ENCODE results near the gene BTRC.
A peak's percentile ranks its signal among the peaks of the same experiment; 100 is the strongest.

DNA sequence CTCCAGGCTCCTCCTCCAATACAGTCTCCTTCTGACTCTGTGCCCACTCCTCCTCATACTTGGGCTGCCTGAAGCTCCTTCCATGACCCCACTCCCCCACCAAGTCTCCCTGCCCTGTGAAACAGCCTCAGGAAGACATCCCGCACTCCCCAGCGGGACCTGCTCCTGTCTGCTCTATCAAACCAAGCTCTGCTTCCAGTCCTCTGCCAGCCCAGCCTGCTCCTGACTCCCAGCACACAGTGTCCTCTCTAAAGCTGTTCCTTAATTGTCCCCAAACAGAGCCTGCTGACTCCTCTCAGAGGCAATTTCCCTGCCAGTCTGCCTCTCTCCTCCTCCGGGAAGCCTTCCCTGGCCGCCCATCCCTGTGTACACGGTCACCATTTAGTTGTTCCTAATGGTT, 224.2 kb downstream of the BTRC start:
- TF ChIP-seq EZH2 (IDR thresholded peaks at IDR 0.05): no peak
- no peak for TF ChIP-seq SIN3A (IDR thresholded peaks at IDR 0.05; ENCODE audit: low read depth)
- TF ChIP-seq, protein P1, sequence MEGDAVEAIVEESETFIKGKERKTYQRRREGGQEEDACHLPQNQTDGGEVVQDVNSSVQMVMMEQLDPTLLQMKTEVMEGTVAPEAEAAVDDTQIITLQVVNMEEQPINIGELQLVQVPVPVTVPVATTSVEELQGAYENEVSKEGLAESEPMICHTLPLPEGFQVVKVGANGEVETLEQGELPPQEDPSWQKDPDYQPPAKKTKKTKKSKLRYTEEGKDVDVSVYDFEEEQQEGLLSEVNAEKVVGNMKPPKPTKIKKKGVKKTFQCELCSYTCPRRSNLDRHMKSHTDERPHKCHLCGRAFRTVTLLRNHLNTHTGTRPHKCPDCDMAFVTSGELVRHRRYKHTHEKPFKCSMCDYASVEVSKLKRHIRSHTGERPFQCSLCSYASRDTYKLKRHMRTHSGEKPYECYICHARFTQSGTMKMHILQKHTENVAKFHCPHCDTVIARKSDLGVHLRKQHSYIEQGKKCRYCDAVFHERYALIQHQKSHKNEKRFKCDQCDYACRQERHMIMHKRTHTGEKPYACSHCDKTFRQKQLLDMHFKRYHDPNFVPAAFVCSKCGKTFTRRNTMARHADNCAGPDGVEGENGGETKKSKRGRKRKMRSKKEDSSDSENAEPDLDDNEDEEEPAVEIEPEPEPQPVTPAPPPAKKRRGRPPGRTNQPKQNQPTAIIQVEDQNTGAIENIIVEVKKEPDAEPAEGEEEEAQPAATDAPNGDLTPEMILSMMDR (IDR thresholded peaks at IDR 0.05 in 2 of 3, conservative IDR thresholded peaks at IDR 0.05 in 1 of 3; ENCODE audit: borderline replicate concordance in 1 of 3, insufficient read depth in 1 of 3, low read depth in 2 of 3, low read length in 2 of 3): no peak
- TF ChIP-seq POLR2AphosphoS5 (IDR thresholded peaks at IDR 0.05; ENCODE audit: low read depth, low read length): peak; percentile 11; the same call in 1 of the 2 replicates
- TF ChIP-seq FOSL1 (IDR thresholded peaks at IDR 0.05; ENCODE audit: low read depth): no peak
- TF ChIP-seq, protein P2, sequence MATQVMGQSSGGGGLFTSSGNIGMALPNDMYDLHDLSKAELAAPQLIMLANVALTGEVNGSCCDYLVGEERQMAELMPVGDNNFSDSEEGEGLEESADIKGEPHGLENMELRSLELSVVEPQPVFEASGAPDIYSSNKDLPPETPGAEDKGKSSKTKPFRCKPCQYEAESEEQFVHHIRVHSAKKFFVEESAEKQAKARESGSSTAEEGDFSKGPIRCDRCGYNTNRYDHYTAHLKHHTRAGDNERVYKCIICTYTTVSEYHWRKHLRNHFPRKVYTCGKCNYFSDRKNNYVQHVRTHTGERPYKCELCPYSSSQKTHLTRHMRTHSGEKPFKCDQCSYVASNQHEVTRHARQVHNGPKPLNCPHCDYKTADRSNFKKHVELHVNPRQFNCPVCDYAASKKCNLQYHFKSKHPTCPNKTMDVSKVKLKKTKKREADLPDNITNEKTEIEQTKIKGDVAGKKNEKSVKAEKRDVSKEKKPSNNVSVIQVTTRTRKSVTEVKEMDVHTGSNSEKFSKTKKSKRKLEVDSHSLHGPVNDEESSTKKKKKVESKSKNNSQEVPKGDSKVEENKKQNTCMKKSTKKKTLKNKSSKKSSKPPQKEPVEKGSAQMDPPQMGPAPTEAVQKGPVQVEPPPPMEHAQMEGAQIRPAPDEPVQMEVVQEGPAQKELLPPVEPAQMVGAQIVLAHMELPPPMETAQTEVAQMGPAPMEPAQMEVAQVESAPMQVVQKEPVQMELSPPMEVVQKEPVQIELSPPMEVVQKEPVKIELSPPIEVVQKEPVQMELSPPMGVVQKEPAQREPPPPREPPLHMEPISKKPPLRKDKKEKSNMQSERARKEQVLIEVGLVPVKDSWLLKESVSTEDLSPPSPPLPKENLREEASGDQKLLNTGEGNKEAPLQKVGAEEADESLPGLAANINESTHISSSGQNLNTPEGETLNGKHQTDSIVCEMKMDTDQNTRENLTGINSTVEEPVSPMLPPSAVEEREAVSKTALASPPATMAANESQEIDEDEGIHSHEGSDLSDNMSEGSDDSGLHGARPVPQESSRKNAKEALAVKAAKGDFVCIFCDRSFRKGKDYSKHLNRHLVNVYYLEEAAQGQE (IDR thresholded peaks at IDR 0.05; ENCODE audit: low read depth): no peak
- TF ChIP-seq POLR2A (IDR thresholded peaks at IDR 0.05; ENCODE audit: borderline replicate concordance, extremely low read depth, insufficient read depth, insufficient read length): no peak

Data from HCT116 (cell line).